Brain microvascular endothelial cell (primary cell): ENCODE data around the gene RBM19.

Source experiments
- DNase-seq: peaks from one replicate; pipeline ENCODE4 v3.0.0-alpha.2; 2020
- H3K27ac ChIP-seq: fragments of 250-450 bp; sonication (Bioruptor Pico); 2 replicates; pipeline ENCODE4 v1.5.1; 2020; ENCODE audit warnings: mild to moderate bottlenecking, moderate library complexity
- H3K27me3 ChIP-seq: fragments of 250-450 bp; sonication (Bioruptor Pico); replicated peaks from 2 replicates; pipeline ENCODE4 v1.5.1; 2020; ENCODE audit warnings: mild to moderate bottlenecking
- H3K36me3 ChIP-seq: fragments of 250-450 bp; sonication (Bioruptor Pico); replicated peaks from 2 replicates; pipeline ENCODE4 v1.5.1; 2020; ENCODE audit warnings: mild to moderate bottlenecking
- H3K4me3 ChIP-seq: 2 replicates; pipeline ENCODE4 v1.5.1; 2011; ENCODE audit warnings: low read depth, mild to moderate bottlenecking, control low read depth, low read length, moderate library complexity
- in situ Hi-C: cut with HindIII; loops from 2 replicates; pipeline ENCODE4 v1.10.0; 2017; ENCODE audit warnings: low sequenced_read_pairs, low pct_ligation_motif_present
- TF ChIP-seq, protein P1 (sequence below): IDR thresholded peaks from 2 replicates; pipeline ENCODE4 v1.5.1; 2011; ENCODE audit warnings: low read depth, mild to moderate bottlenecking, moderate library complexity, low read length, control low read depth, inconsistent platforms; ENCODE audit errors: missing control alignments

Gene RBM19

DNA sequence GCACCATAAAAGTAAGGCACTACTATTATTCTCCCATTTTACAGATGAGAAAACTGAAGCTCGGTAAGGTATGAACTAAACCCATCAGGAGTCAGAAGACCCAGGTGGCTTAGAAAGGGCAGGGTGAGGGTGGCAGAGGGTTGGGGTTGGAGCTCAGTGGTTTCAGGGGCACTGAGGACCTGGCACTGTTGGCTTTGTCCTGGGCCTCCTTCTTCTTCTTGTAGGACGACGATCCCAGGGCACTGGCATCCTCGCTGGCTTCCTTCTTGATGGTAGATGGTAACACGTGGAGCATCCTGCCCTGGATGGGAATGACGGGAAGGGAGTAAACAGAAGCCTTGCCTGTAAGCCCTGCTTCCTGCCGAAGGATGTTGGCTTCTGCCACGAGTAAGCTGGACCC is 19.9 kb downstream of the RBM19 start:
- Histone ChIP-seq H3K27ac (no peak overlapping the region), H3K36me3 (peaks cover 50% of the 10 kb centered on the region), H3K27me3 (no peaks in the 10 kb centered on the region), H3K4me3 (no peak overlapping the region)
- DNase-seq, result no peak
- in situ Hi-C loops, result no loop called here
- TF ChIP-seq, protein P1, sequence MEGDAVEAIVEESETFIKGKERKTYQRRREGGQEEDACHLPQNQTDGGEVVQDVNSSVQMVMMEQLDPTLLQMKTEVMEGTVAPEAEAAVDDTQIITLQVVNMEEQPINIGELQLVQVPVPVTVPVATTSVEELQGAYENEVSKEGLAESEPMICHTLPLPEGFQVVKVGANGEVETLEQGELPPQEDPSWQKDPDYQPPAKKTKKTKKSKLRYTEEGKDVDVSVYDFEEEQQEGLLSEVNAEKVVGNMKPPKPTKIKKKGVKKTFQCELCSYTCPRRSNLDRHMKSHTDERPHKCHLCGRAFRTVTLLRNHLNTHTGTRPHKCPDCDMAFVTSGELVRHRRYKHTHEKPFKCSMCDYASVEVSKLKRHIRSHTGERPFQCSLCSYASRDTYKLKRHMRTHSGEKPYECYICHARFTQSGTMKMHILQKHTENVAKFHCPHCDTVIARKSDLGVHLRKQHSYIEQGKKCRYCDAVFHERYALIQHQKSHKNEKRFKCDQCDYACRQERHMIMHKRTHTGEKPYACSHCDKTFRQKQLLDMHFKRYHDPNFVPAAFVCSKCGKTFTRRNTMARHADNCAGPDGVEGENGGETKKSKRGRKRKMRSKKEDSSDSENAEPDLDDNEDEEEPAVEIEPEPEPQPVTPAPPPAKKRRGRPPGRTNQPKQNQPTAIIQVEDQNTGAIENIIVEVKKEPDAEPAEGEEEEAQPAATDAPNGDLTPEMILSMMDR, result no peak

DNA sequence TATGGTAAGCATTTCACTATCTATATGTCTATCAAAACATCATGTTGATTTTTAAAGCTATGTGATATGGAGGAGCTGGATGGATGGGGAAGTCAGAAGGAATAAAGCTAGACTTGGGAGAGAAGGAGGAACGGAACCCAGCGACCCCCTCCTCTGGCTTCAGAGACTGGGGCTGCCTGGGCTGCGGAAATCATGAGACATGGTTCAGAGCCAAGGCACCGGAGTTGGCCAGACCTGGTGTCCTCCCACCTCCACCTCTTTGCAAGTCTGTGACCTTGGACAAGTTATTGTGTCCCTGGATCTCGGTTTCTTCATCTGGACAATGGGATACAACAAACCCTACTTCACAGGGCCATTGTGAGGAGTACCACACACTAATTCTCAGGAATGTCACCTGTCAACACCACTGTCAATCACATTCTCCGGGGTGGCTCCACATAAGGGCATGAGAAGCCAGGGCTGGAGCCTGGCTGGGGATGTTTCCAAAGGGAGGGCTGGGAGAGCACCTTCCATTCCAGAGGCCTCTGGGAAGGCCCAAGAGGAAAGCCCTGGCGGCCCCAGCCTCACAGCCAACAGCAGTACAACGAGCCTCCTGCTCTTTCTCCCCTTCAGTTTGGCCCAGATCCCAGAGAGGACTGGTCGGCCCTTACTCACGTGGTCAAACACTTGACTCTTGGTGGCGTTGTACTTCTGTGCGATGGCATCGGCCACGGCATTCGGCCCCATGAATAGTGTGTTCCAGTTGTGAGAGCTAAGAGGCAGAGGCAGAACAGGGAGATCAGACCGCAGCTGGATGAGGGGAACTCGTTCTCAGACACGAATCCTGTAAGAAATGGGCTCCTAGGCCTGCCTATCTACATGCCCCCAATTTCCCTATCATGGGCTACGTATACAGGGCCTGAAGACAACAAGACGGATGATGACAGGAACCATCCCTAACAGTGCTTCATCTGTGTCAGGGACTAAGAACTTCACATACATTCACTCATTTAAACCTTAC is 20.7 kb downstream of the RBM19 start:
- H3K36me3 ChIP-seq, result peaks cover 53% of the 10 kb centered on the region
- H3K27ac ChIP-seq, result no peak overlapping the region
- in situ Hi-C loops, result no loop called here
- no peaks in the 10 kb centered on the region for H3K27me3 ChIP-seq
- H3K4me3 ChIP-seq, result no peak overlapping the region
- TF ChIP-seq, protein P1, result no peak
- no peak for DNase-seq

GRCh38 chr12:113942209-113942608 is 23.9 kb downstream of the RBM19 start:
- TF ChIP-seq, protein P1, result no peak
- Histone ChIP-seq H3K27me3 (no peaks in the 10 kb centered on the region), H3K4me3 (no peak overlapping the region), H3K36me3 (peaks cover 39% of the 10 kb centered on the region), H3K27ac (no peak overlapping the region)
- in situ Hi-C loops, result no loop called here
- DNase-seq, result no peak

DNA sequence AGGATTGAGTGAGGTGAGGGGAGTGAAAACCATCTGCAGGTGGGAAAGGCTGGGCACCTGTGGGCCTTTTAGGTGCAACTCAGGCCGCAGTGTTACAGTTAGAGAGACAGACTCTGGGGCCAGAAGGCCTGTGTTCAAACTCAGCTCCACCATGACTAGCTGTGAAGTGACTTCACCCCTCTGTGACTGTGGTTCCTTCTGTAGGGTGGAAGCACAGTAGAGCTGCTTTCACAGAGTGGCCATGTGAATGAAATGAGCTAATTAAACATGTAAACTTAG is 25.0 kb downstream of the RBM19 start:
- in situ Hi-C loops, result no loop called here
- peaks cover 35% of the 10 kb centered on the region for H3K36me3 ChIP-seq
- no peaks in the 10 kb centered on the region for H3K27me3 ChIP-seq
- DNase-seq, result no peak
- H3K4me3 ChIP-seq, result no peak overlapping the region
- H3K27ac ChIP-seq, result no peak overlapping the region
- TF ChIP-seq, protein P1, result no peak

DNA sequence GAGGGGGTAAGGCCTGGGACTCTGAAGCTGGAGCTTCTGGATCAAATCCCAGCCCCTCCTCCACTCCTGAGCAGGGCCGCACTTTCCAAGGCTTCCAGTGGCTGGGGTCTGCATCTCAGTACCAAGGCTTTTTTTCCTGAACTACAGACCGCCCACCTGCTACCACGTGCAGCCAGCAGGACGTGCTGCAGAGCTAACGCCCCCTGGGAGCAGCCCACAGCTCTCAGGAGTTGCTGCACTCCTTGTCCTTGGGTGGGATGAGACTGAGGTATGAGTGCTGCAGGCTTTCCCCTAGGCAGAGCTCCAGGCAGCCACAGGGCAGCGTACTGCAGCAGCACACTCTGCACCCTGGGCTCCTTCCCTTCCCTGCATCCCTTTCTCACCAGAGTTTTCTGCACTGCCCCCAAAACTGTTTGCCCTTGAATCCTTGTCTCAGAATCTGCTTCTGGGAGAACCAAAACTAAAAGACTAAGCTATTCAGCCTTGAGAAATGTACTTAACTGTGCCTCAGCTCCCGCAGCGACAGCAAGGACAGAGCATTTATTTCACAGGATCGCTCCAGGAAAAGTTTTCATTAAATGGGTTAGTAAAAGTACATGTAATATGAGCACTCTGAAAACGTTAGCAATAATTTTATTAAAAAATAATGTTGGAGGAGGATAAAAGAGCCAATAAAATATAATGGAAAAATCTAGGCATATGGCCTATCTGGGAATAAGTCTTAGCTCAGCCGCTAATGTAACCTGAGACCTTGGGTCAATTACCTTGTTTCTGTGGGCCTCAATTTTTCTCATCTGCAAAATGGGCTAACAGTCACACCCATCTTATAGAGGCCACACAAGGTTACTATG is 25.5 kb downstream of the RBM19 start:
- in situ Hi-C loops, result no loop called here
- Histone ChIP-seq H3K36me3 (peaks cover 33% of the 10 kb centered on the region), H3K27ac (no peak overlapping the region), H3K4me3 (no peak overlapping the region), H3K27me3 (no peaks in the 10 kb centered on the region)
- no peak for DNase-seq
- TF ChIP-seq, protein P1, result no peak
